Mesendoderm (in vitro differentiated cells): ENCODE results near the gene GALNS.

Source experiments
- DNase-seq: peaks from one replicate; pipeline ENCODE4 v3.0.0; 2013
- H2AK5ac ChIP-seq: 2 replicates; pipeline ENCODE4 v1.6.1; 2013; ENCODE audit warnings: low read length, inconsistent platforms
- H2BK120ac ChIP-seq: 2 replicates; pipeline ENCODE4 v1.6.1; 2013; ENCODE audit warnings: low read depth, mild to moderate bottlenecking, low read length, moderate library complexity, mixed read lengths
- H2BK15ac ChIP-seq: replicated peaks from 2 replicates; pipeline ENCODE4 v1.6.1; 2013; ENCODE audit warnings: low read depth, mild to moderate bottlenecking, moderate library complexity
- H2BK5ac ChIP-seq: 2 replicates; pipeline ENCODE4 v1.6.1; 2013; ENCODE audit warnings: low read length, inconsistent platforms
- H3K18ac ChIP-seq: 2 replicates; pipeline ENCODE4 v1.6.1; 2013; ENCODE audit warnings: mild to moderate bottlenecking, low read length, mixed read lengths
- H3K23ac ChIP-seq: one replicate; pipeline ENCODE4 v1.6.1; 2013; ENCODE audit warnings: low read length
- H3K27ac ChIP-seq: 2 replicates; pipeline ENCODE4 v1.5.1; 2013; ENCODE audit warnings: low read depth, mild to moderate bottlenecking, inconsistent platforms, low read length, moderate library complexity
- H3K27me3 ChIP-seq: 2 replicates; pipeline ENCODE4 v1.6.1; 2013; ENCODE audit warnings: low read length, control low read depth, mild to moderate bottlenecking, inconsistent platforms; ENCODE audit not compliant: insufficient read depth, poor library complexity
- H3K36me3 ChIP-seq: 2 replicates; pipeline ENCODE4 v1.6.1; 2013; ENCODE audit warnings: low read length, inconsistent platforms; ENCODE audit not compliant: control insufficient read depth, insufficient read depth
- H3K4ac ChIP-seq: one replicate; pipeline ENCODE4 v1.6.1; 2013; ENCODE audit warnings: low read depth, mild to moderate bottlenecking, low read length, moderate library complexity
- H3K4me1 ChIP-seq: 2 replicates; pipeline ENCODE4 v1.6.1; 2013; ENCODE audit warnings: low read depth, low read length, inconsistent platforms; ENCODE audit not compliant: control insufficient read depth
- H3K4me2 ChIP-seq: 2 replicates; pipeline ENCODE4 v1.6.1; 2013; ENCODE audit warnings: low read length
- H3K4me3 ChIP-seq: 2 replicates; pipeline ENCODE4 v1.5.1; 2013; ENCODE audit warnings: mild to moderate bottlenecking, low read length
- H3K56ac ChIP-seq: one replicate; pipeline ENCODE4 v1.6.1; 2013; ENCODE audit warnings: low read length
- H3K79me1 ChIP-seq: 2 replicates; pipeline ENCODE4 v1.6.1; 2013; ENCODE audit warnings: low read length, inconsistent platforms
- H3K79me2 ChIP-seq: 2 replicates; pipeline ENCODE4 v1.6.1; 2013; ENCODE audit warnings: mild to moderate bottlenecking, low read length; ENCODE audit not compliant: control insufficient read depth, insufficient read depth
- H3K9ac ChIP-seq: 2 replicates; pipeline ENCODE4 v1.6.1; 2013; ENCODE audit warnings: low read length, inconsistent platforms
- H4K5ac ChIP-seq: one replicate; pipeline ENCODE4 v1.6.1; 2013; ENCODE audit warnings: low read length
- H4K8ac ChIP-seq: one replicate; pipeline ENCODE4 v1.6.1; 2013; ENCODE audit warnings: low read depth, mild to moderate bottlenecking, control low read depth, low read length, moderate library complexity
- WGBS: extraction: QIAGEN DNeasy Blood & Tissue Kit; methylation state at CpG from one replicate; pipeline ENCODE4 v1.1.7; 2013; ENCODE audit warnings: low lambda C conversion rate, missing lambda C conversion rate; ENCODE audit not compliant: insufficient coverage; ENCODE audit errors: extremely low coverage; 5-methylcytosine and 5-hydroxymethylcytosine counted together

GALNS gene

GRCh38 chr16:88833086-88833485 lies 23.7 kb downstream of the GALNS start:
- no peak overlapping the region for H3K56ac ChIP-seq
- DNase-seq: no peak
- H3K79me1 ChIP-seq: no peaks in the 10 kb centered on the region
- H3K9ac ChIP-seq: no peak overlapping the region
- no peak overlapping the region for H2BK5ac ChIP-seq
- H3K4me1 ChIP-seq: no peaks in the 10 kb centered on the region
- H4K8ac ChIP-seq: no peak overlapping the region
- H3K4ac ChIP-seq: no peak overlapping the region
- no peaks in the 10 kb centered on the region for H3K79me2 ChIP-seq
- no CpG with 5 or more reads among the region's 13 CpGs for WGBS
- H2AK5ac ChIP-seq: no peak overlapping the region
- H3K36me3 ChIP-seq: no peaks in the 10 kb centered on the region
- H2BK120ac ChIP-seq: no peak overlapping the region
- H3K23ac ChIP-seq: no peak overlapping the region
- no peak overlapping the region for H3K4me2 ChIP-seq
- no peak overlapping the region for H2BK15ac ChIP-seq
- H3K27ac ChIP-seq: no peak overlapping the region
- no peaks in the 10 kb centered on the region for H3K27me3 ChIP-seq
- H3K4me3 ChIP-seq: no peak overlapping the region
- no peak overlapping the region for H4K5ac ChIP-seq
- no peak overlapping the region for H3K18ac ChIP-seq

DNA sequence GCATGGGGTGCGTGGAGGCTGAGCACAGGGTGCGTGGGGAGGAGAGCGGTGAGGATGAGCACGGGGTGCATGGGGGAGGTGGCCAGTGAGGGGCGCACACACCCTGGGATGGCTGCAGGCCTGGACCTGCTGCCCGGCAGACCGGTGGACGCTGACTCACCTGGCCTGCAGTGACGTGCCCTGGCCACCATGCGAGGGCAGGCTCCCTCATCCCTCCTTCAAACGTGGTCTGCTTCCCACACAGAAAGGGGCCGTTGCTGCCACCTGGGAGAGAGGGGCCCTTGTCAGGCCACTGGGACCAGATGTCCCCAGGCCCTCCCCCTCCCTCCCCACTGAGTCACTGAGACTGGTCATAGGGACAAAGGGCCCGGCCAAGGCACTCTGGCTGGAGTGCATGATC lies 24.9 kb downstream of the GALNS start:
- Histone ChIP-seq H3K56ac (peak overlapping the region; percentile 25), H3K18ac (no peak overlapping the region), H2AK5ac (no peak overlapping the region), H2BK15ac (no peak overlapping the region), H3K4ac (no peak overlapping the region), H3K27ac (no peak overlapping the region), H3K27me3 (no peaks in the 10 kb centered on the region), H3K4me1 (no peaks in the 10 kb centered on the region), H4K5ac (no peak overlapping the region), H2BK120ac (no peak overlapping the region), H2BK5ac (no peak overlapping the region), H4K8ac (no peak overlapping the region), H3K9ac (no peak overlapping the region), H3K79me2 (no peaks in the 10 kb centered on the region), H3K36me3 (no peaks in the 10 kb centered on the region), H3K4me3 (no peak overlapping the region), H3K79me1 (no peaks in the 10 kb centered on the region), H3K23ac (no peak overlapping the region), H3K4me2 (no peak overlapping the region)
- no CpG with 5 or more reads among the region's 13 CpGs for WGBS
- no peak for DNase-seq

DNA sequence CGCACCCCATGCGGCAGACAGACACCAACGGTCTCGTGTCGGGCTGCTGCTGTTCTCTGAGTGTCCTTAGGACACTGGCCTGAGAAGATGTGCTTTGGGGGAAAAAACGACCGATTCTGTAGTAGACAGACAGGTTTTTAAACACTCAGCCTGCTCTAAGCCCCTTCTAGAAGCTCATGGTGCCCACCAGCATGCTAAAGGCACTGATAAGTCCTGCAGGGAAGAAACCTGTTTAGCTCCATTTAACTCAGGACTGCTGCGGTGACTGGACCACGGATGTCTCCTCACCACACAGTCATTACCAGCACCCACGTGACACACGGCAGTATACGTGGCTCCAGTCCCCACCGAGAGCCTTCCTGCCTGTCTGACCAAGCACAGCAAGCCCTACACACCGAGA lies 26.0 kb downstream of the GALNS start:
- H3K27ac ChIP-seq: no peak overlapping the region
- no CpG with 5 or more reads among the region's 14 CpGs for WGBS
- H3K4ac ChIP-seq: no peak overlapping the region
- H3K79me2 ChIP-seq: no peaks in the 10 kb centered on the region
- no peaks in the 10 kb centered on the region for H3K27me3 ChIP-seq
- no peak overlapping the region for H3K18ac ChIP-seq
- H2AK5ac ChIP-seq: no peak overlapping the region
- no peaks in the 10 kb centered on the region for H3K79me1 ChIP-seq
- H4K8ac ChIP-seq: no peak overlapping the region
- no peak overlapping the region for H3K23ac ChIP-seq
- H2BK5ac ChIP-seq: no peak overlapping the region
- no peaks in the 10 kb centered on the region for H3K36me3 ChIP-seq
- H2BK120ac ChIP-seq: no peak overlapping the region
- H3K56ac ChIP-seq: no peak overlapping the region
- H3K4me1 ChIP-seq: no peaks in the 10 kb centered on the region
- H2BK15ac ChIP-seq: no peak overlapping the region
- no peak overlapping the region for H4K5ac ChIP-seq
- H3K4me3 ChIP-seq: no peak overlapping the region
- H3K4me2 ChIP-seq: no peak overlapping the region
- no peak overlapping the region for H3K9ac ChIP-seq
- DNase-seq: no peak

GRCh38 chr16:88830258-88830657 lies 26.5 kb downstream of the GALNS start:
- no peaks in the 10 kb centered on the region for H3K36me3 ChIP-seq
- no peak for DNase-seq
- WGBS: no CpG with 5 or more reads among the region's 11 CpGs

GRCh38 chr16:88828711-88829110 lies 28.0 kb downstream of the GALNS start:
- Histone ChIP-seq H3K79me2 (no peaks in the 10 kb centered on the region), H3K9ac (no peak overlapping the region), H2BK15ac (no peak overlapping the region), H3K4me1 (no peaks in the 10 kb centered on the region), H3K18ac (no peak overlapping the region), H3K79me1 (no peaks in the 10 kb centered on the region), H3K4ac (no peak overlapping the region), H2BK120ac (no peak overlapping the region), H3K27me3 (no peaks in the 10 kb centered on the region), H4K5ac (no peak overlapping the region), H2AK5ac (no peak overlapping the region), H3K36me3 (no peaks in the 10 kb centered on the region), H2BK5ac (no peak overlapping the region), H3K4me2 (no peak overlapping the region), H3K4me3 (no peak overlapping the region), H3K27ac (no peak overlapping the region), H4K8ac (no peak overlapping the region), H3K23ac (no peak overlapping the region), H3K56ac (no peak overlapping the region)
- DNase-seq: no peak
- no CpG with 5 or more reads among the region's 24 CpGs for WGBS

More at GRCh38 chr16:88830258-88830657, 26.5 kb downstream of the GALNS start:
- H3K56ac ChIP-seq: no peak overlapping the region
- H3K4me2 ChIP-seq: no peak overlapping the region
- H3K27ac ChIP-seq: no peak overlapping the region
- H3K9ac ChIP-seq: no peak overlapping the region
- H2BK120ac ChIP-seq: no peak overlapping the region
- no peaks in the 10 kb centered on the region for H3K4me1 ChIP-seq
- no peak overlapping the region for H2AK5ac ChIP-seq
- no peak overlapping the region for H3K23ac ChIP-seq
- no peak overlapping the region for H3K4ac ChIP-seq
- H3K4me3 ChIP-seq: no peak overlapping the region
- H4K8ac ChIP-seq: no peak overlapping the region
- H3K79me2 ChIP-seq: no peaks in the 10 kb centered on the region
- no peak overlapping the region for H2BK5ac ChIP-seq
- H3K79me1 ChIP-seq: no peaks in the 10 kb centered on the region
- no peak overlapping the region for H4K5ac ChIP-seq
- no peak overlapping the region for H3K18ac ChIP-seq
- H2BK15ac ChIP-seq: no peak overlapping the region
- H3K27me3 ChIP-seq: no peaks in the 10 kb centered on the region

GRCh38 chr16:88827727-88828126 lies 29.0 kb downstream of the GALNS start:
- Histone ChIP-seq H2AK5ac (no peak overlapping the region), H3K4ac (no peak overlapping the region), H3K36me3 (no peaks in the 10 kb centered on the region), H3K18ac (no peak overlapping the region), H3K9ac (no peak overlapping the region), H3K79me1 (no peaks in the 10 kb centered on the region), H3K4me2 (no peak overlapping the region), H3K4me1 (no peaks in the 10 kb centered on the region), H3K4me3 (no peak overlapping the region), H4K5ac (no peak overlapping the region), H3K27me3 (no peaks in the 10 kb centered on the region), H2BK15ac (no peak overlapping the region), H3K23ac (no peak overlapping the region), H2BK120ac (no peak overlapping the region), H2BK5ac (no peak overlapping the region), H3K56ac (no peak overlapping the region), H3K79me2 (no peaks in the 10 kb centered on the region), H3K27ac (no peak overlapping the region), H4K8ac (no peak overlapping the region)
- WGBS: no CpG with 5 or more reads among the region's 21 CpGs
- no peak for DNase-seq
